Heart left ventricle (tissue), 16 donors: Measurements from ENCODE around the gene RALGAPA2. TPM values are rescaled to one million over a fixed set of nuclear protein-coding genes. Genes with fewer than 3 reads are reported as not detected.

Experiments
- ATAC-seq, 4 donors: fragments of 200-7000 bp; cut with Tn5 transposase; one replicate each; pipeline ENCODE4 v1.9.1; 2020 to 2022; ENCODE audit warnings: moderate library complexity in 4 of 4, mild to moderate bottlenecking in 3 of 4, moderate number of reproducible peaks in 1 of 4
- DNase-seq, 5 donors: peaks; one replicate each; pipeline ENCODE4 v3.0.0-alpha.2; 2020
- H3K27ac ChIP-seq, 12 donors: fragments of 200-600 bp; sonication (generic) in 4 of 12; one replicate each; pipeline versions ENCODE4 v1.5.0 to v1.8.0; 2016 to 2022; ENCODE audit warnings: mild to moderate bottlenecking in 2 of 12
- H3K27me3 ChIP-seq, 9 donors: fragments of 200-600 bp; sonication (generic) in 2 of 9; one replicate each; pipeline versions ENCODE4 v1.5.1 to v1.8.0; 2016 to 2022; ENCODE audit warnings: mild to moderate bottlenecking in 3 of 9
- H3K36me3 ChIP-seq, 9 donors: fragments of 200-600 bp; sonication (generic) in 2 of 9; one replicate each; pipeline versions ENCODE4 v1.5.0 to v1.8.0; 2018 to 2022; ENCODE audit warnings: mild to moderate bottlenecking in 2 of 9
- H3K4me1 ChIP-seq, 12 donors: fragments of 200-600 bp; sonication (generic) in 4 of 12; one replicate each; pipeline versions ENCODE4 v1.5.0 to v1.8.0; 2016 to 2022; ENCODE audit warnings: mild to moderate bottlenecking in 3 of 12
- H3K4me3 ChIP-seq, 12 donors: fragments of 200-600 bp; sonication (generic) in 4 of 12; one replicate each; pipeline versions ENCODE4 v1.5.0 to v1.8.0; 2017 to 2022; ENCODE audit warnings: mild to moderate bottlenecking in 9 of 12, moderate library complexity in 4 of 12
- H3K9me3 ChIP-seq, 12 donors: fragments of 200-600 bp; sonication (generic) in 4 of 12; one replicate each; pipeline versions ENCODE4 v1.5.0 to v1.8.0; 2016 to 2022; ENCODE audit warnings: mild to moderate bottlenecking in 1 of 12
- CTCF ChIP-seq, 12 donors: fragments of 200-600 bp; sonication (generic) in 4 of 12; IDR thresholded peaks; one replicate each; pipeline versions ENCODE4 v1.5.0 to v1.8.0; 2018 to 2022; ENCODE audit warnings: antibody characterized with exemption in 12 of 12, mild to moderate bottlenecking in 5 of 12
- POLR2A ChIP-seq, 2 donors: fragments of 450-650 bp; IDR thresholded peaks; one replicate each; pipeline ENCODE4 v1.6.1; 2017; ENCODE audit warnings: antibody characterized with exemption in 2 of 2, mild to moderate bottlenecking in 2 of 2, moderate library complexity in 2 of 2
- WGBS, 4 donors: extraction: QIAGEN DNeasy Blood & Tissue Kit in 2 of 4; methylation state at CpG; one replicate each; pipeline versions ENCODE4 v1.1.5 to v1.1.7; 2013 to 2018; 5-methylcytosine and 5-hydroxymethylcytosine counted together
- intact Hi-C, 10 donors: fragments of 100-400 bp; cut with DNase I; formaldehyde crosslinking; loops; one replicate each; pipeline versions ENCODE4 v1.11.1 to v1.14.2; 2022
- polyA plus RNA-seq, 2 donors: library from polyadenylated mRNA; stranded (reverse); fragments of 200-250 nt; gene quantifications; one replicate each; pipeline ENCODE4 v1.2.3, GENCODE V29; 2013
- total RNA-seq, 9 donors: library from RNA; depleted of rRNA in 2 of 9; stranded (reverse); fragments of >200 nt in 2 of 9; fragmentation: NEBNext Ultra II Directional in 3 of 9; extraction: Animal tissue kit (Norgen Biotek cat#: 25700) in 3 of 9; gene quantifications; one replicate each; pipeline versions ENCODE4 v1.1.0 to v1.2.4, GENCODE V29; 2016 to 2023
- donor health status: ischemic (EF 13 %, LVEDD 7.1; RV severe dilation, severe dysfunction).
- donor health status: healthy with polysubstance abuse.
- donor health status: DM: no; HTN: yes; CAD: no.
- donor health status: DM: no; HTN: no; CAD: no.
- donor health status: ischemic (EF 25% LVEDD 6.9; RV normal size, moderate dysfunction).
- donor health status: ischemic (EF 25% LVEDD 5.7; RV mildly dilated, moderate dysfunction).
- donor health status: healthy.
- donor health status: DM: yes; HTN: yes; CAD: no.
- donor health status: ischemic (EF 35%, LVEDD 5.7; RV mildly dilated, moderate dysfunction).
- donor health status: nonischemic (EF 11% LVEDD 7.7; RV severe dilation, severe dysfunction).
- donor health status: DM: yes; HTN: yes; CAD: no.
- donor health status: PGD.
- donor health status: ischemic (EF 29% LVEDD 5.4; RV normal size, mild dysfunction).
- donor health status: nonischemic (EF 23%, LVEDD 6.1; RV moderate dilation, normal function).

Gene RALGAPA2
- total and polyA plus RNA-seq, 11 donors, result 5.6 to 33.8 (median 21.4) TPM

- DNase-seq (no peak), ATAC-seq (no peak)
- no peaks in the 10 kb centered on the region for H3K27me3 ChIP-seq
- 81 to 93% (median 89%) methylated on average over 5 of the region's 5 CpGs for WGBS, 4 donors
- H3K27ac ChIP-seq, result no peak overlapping the region
- peaks cover 0 to 13% (median 8%) of the 10 kb centered on the region in 9 donors for H3K36me3 ChIP-seq
- H3K4me1 ChIP-seq, result peaks cover 0 to 4% (median 0%) of the 10 kb centered on the region in 12 donors
- peaks cover 0 to 9% (median 0%) of the 10 kb centered on the region in 12 donors for H3K9me3 ChIP-seq
- H3K4me3 ChIP-seq, result no peak overlapping the region
- TF ChIP-seq POLR2A (IDR thresholded peaks at IDR 0.05), result no peak
- no peak for TF ChIP-seq CTCF (IDR thresholded peaks at IDR 0.05)
- intact Hi-C loops, result no loop called here
Observed at GRCh38 chr20:20477444-20478041, 234.9 kb downstream of the RALGAPA2 start.

- Histone ChIP-seq H3K27me3 (no peaks in the 10 kb centered on the region), H3K36me3 (peaks cover 0 to 23% (median 13%) of the 10 kb centered on the region in 9 donors), H3K9me3 (peaks cover 0 to 9% (median 0%) of the 10 kb centered on the region in 12 donors), H3K4me3 (no peak overlapping the region), H3K4me1 (peaks cover 0 to 4% (median 0%) of the 10 kb centered on the region in 12 donors), H3K27ac (no peak overlapping the region)
- intact Hi-C loops, result no loop called here
- 95 to 97% (median 96%) methylated on average over 2 of the region's 2 CpGs for WGBS, 4 donors
- no peak for DNase-seq
- TF ChIP-seq POLR2A (IDR thresholded peaks at IDR 0.05) (no peak), CTCF (IDR thresholded peaks at IDR 0.05) (no peak)
- no peak for ATAC-seq
Observed at GRCh38 chr20:20476504-20476903, 235.9 kb downstream of the RALGAPA2 start.

GRCh38 chr20:20473657-20474056 is 238.8 kb downstream of the RALGAPA2 start:
- Histone ChIP-seq H3K9me3 (peaks cover 0 to 9% (median 0%) of the 10 kb centered on the region in 12 donors), H3K4me1 (peaks cover 0 to 4% (median 0%) of the 10 kb centered on the region in 12 donors), H3K27ac (no peak overlapping the region), H3K27me3 (no peaks in the 10 kb centered on the region), H3K36me3 (peaks cover 0 to 19% (median 5%) of the 10 kb centered on the region in 9 donors), H3K4me3 (no peak overlapping the region)
- ATAC-seq (no peak), DNase-seq (no peak)
- no peak for TF ChIP-seq POLR2A (IDR thresholded peaks at IDR 0.05)
- no peak for TF ChIP-seq CTCF (IDR thresholded peaks at IDR 0.05)
- intact Hi-C loops, result no loop called here

- H3K4me3 ChIP-seq, result no peak overlapping the region
- DNase-seq (no peak), ATAC-seq (peak in 3 of 4 donors; percentile 34 to 89 (median 53))
- H3K36me3 ChIP-seq, result peaks cover 0 to 26% (median 5%) of the 10 kb centered on the region in 9 donors
- peaks cover 0 to 9% (median 0%) of the 10 kb centered on the region in 12 donors for H3K9me3 ChIP-seq
- 56 to 72% (median 66%) methylated on average over 4 of the region's 4 CpGs for WGBS, 4 donors
- peaks cover 0 to 4% (median 0%) of the 10 kb centered on the region in 12 donors for H3K4me1 ChIP-seq
- H3K27me3 ChIP-seq, result no peaks in the 10 kb centered on the region
- no peak overlapping the region for H3K27ac ChIP-seq
- intact Hi-C loops, result no loop called here
- TF ChIP-seq POLR2A (IDR thresholded peaks at IDR 0.05) (no peak), CTCF (IDR thresholded peaks at IDR 0.05) (no peak)
Observed at GRCh38 chr20:20472684-20473274, 239.7 kb downstream of the RALGAPA2 start.
